Glomerular visceral epithelial cell (primary cell): ENCODE results near the gene GAB2.
A peak's percentile ranks its signal among the peaks of the same experiment; 100 is the strongest.
"Not testable (repeated sequence)": the region's sequence is repeated elsewhere in the genome, so short reads cannot be mapped to it uniquely, and the experiment has no call there.

Experiments
- DNase-seq: peaks from one replicate; pipeline ENCODE4 v3.0.0-alpha.2; 2016; ENCODE audit errors: extremely low spot score

Gene GAB2

GRCh38 chr11:78417175-78417887 is at the start of gene GAB2:
GAB2 (minus strand) TSS chr11:78417820; CDS start chr11:78417720, 100 bp downstream.
- no peak for DNase-seq

GRCh38 chr11:78467370-78467769 is 49.8 kb upstream of the GAB2 start:
- DNase-seq = no peak

GRCh38 chr11:78465169-78465942 is 47.7 kb upstream of the GAB2 start:
- no peak for DNase-seq

- not testable (repeated sequence) for DNase-seq
These were observed 47.2 kb upstream of the GAB2 start for GRCh38 chr11:78464787-78465168.

- DNase-seq = no peak
These were observed 42.9 kb upstream of the GAB2 start for GRCh38 chr11:78460471-78460870.

- DNase-seq = no peak
These were observed 42.1 kb upstream of the GAB2 start for GRCh38 chr11:78459738-78460137.

- no peak for DNase-seq
These were observed 39.8 kb upstream of the GAB2 start for GRCh38 chr11:78457448-78457847.

- DNase-seq = no peak
These were observed 35.7 kb upstream of the GAB2 start for GRCh38 chr11:78453140-78453935.

GRCh38 chr11:78451371-78452150 is 33.9 kb upstream of the GAB2 start:
- no peak for DNase-seq

- no peak for DNase-seq
These were observed 33.2 kb upstream of the GAB2 start for GRCh38 chr11:78450866-78451265.

GRCh38 chr11:78449866-78450265 is 32.2 kb upstream of the GAB2 start:
- DNase-seq = no peak

- DNase-seq = no peak
These were observed 28.6 kb upstream of the GAB2 start for GRCh38 chr11:78446210-78446609.

- no peak for DNase-seq
These were observed 27.1 kb upstream of the GAB2 start for GRCh38 chr11:78444726-78445125.

GRCh38 chr11:78441956-78442355 is 24.3 kb upstream of the GAB2 start:
- no peak for DNase-seq

GRCh38 chr11:78438298-78438975 is 20.8 kb upstream of the GAB2 start:
- no peak for DNase-seq

- DNase-seq = no peak
These were observed 15.3 kb upstream of the GAB2 start for GRCh38 chr11:78432956-78433355.

- DNase-seq = peak; percentile 3
These were observed 14.5 kb upstream of the GAB2 start for GRCh38 chr11:78432058-78432515.

- DNase-seq = no peak
These were observed 12.0 kb upstream of the GAB2 start for GRCh38 chr11:78429660-78430059.

GRCh38 chr11:78429209-78429608 is 11.6 kb upstream of the GAB2 start:
- no peak for DNase-seq

GRCh38 chr11:78428773-78429172 is 11.2 kb upstream of the GAB2 start:
- no peak for DNase-seq

GRCh38 chr11:78428266-78428636 is 10.6 kb upstream of the GAB2 start:
- DNase-seq = no peak
